GM23338 (cell line): ENCODE results near the gene PRDM2.

ENCODE experiments used
- EZH2 ChIP-seq: fragments of 200-600 bp; sonication (generic); IDR thresholded peaks from one replicate; pipeline ENCODE4 v1.8.0; 2017; ENCODE audit warnings: antibody characterized with exemption, mild to moderate bottlenecking, low read depth; ENCODE audit not compliant: unreplicated experiment
- POLR2AphosphoS5 ChIP-seq: IDR thresholded peaks from 2 replicates; pipeline ENCODE4 v1.6.1; 2016; ENCODE audit warnings: antibody characterized with exemption, low read depth
- STAT1 ChIP-seq: IDR thresholded peaks from one replicate; pipeline ENCODE4 v1.6.1; 2016; ENCODE audit warnings: antibody characterized with exemption; ENCODE audit not compliant: unreplicated experiment
- TF ChIP-seq, protein P1 (sequence below), 2 experiments: fragments of 200-600 bp in 1 of 2; sonication (generic) in 1 of 2; conservative IDR thresholded peaks; 2 replicates each; pipeline versions ENCODE4 v1.5.1 to v1.6.1; 2016 to 2017; ENCODE audit warnings: antibody characterized with exemption in 2 of 2, low read depth in 2 of 2, mild to moderate bottlenecking in 2 of 2, moderate library complexity in 1 of 2
- TF ChIP-seq, protein P2 (sequence below): fragments of 250-450 bp; sonication (Bioruptor Pico); IDR thresholded peaks from 2 replicates; pipeline ENCODE4 v1.5.0; 2020; ENCODE audit warnings: mild to moderate bottlenecking, moderate library complexity
- TF ChIP-seq, protein P3 (sequence below): IDR thresholded peaks from one replicate; pipeline ENCODE4 v1.6.1; 2018; ENCODE audit warnings: antibody characterized with exemption; ENCODE audit not compliant: unreplicated experiment

DNA sequence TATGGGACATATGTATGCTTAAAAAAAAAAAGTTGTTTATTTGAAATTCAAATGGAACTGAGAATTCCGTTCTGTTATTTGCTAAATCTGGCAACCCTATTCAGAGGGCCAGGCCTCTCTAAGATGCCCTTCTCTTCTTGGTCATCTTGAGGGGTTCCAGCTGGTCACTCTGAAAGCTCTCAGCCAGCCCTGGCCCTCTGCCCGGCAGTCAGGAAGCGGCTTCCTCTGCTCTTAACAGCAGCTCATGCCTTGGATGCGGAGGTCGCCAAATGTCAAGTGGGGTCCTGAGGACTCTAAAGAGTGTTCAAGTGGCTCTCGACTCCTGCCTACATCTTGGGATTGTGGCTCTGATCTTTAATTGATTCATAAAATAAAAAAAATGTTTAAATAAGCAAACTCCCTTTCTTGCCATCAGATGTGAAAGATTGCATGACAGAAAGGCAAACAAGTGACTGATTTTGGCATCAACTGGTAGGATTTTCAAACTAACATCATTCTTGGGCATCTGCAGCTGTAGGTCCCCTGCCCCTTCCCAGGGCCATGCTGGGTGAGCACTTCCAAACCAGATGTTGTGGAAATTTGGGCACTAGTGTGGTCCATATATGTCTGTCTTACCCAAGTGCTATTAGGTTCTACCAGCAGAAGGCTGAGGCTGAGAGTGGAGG, 130.8 kb downstream of the PRDM2 start:
- TF ChIP-seq, protein P1, sequence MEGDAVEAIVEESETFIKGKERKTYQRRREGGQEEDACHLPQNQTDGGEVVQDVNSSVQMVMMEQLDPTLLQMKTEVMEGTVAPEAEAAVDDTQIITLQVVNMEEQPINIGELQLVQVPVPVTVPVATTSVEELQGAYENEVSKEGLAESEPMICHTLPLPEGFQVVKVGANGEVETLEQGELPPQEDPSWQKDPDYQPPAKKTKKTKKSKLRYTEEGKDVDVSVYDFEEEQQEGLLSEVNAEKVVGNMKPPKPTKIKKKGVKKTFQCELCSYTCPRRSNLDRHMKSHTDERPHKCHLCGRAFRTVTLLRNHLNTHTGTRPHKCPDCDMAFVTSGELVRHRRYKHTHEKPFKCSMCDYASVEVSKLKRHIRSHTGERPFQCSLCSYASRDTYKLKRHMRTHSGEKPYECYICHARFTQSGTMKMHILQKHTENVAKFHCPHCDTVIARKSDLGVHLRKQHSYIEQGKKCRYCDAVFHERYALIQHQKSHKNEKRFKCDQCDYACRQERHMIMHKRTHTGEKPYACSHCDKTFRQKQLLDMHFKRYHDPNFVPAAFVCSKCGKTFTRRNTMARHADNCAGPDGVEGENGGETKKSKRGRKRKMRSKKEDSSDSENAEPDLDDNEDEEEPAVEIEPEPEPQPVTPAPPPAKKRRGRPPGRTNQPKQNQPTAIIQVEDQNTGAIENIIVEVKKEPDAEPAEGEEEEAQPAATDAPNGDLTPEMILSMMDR (conservative IDR thresholded peaks at IDR 0.05; ENCODE audit: low read depth in 2 of 2) = no peak
- no peak for TF ChIP-seq POLR2AphosphoS5
- TF ChIP-seq STAT1 = no peak
- TF ChIP-seq, protein P2, sequence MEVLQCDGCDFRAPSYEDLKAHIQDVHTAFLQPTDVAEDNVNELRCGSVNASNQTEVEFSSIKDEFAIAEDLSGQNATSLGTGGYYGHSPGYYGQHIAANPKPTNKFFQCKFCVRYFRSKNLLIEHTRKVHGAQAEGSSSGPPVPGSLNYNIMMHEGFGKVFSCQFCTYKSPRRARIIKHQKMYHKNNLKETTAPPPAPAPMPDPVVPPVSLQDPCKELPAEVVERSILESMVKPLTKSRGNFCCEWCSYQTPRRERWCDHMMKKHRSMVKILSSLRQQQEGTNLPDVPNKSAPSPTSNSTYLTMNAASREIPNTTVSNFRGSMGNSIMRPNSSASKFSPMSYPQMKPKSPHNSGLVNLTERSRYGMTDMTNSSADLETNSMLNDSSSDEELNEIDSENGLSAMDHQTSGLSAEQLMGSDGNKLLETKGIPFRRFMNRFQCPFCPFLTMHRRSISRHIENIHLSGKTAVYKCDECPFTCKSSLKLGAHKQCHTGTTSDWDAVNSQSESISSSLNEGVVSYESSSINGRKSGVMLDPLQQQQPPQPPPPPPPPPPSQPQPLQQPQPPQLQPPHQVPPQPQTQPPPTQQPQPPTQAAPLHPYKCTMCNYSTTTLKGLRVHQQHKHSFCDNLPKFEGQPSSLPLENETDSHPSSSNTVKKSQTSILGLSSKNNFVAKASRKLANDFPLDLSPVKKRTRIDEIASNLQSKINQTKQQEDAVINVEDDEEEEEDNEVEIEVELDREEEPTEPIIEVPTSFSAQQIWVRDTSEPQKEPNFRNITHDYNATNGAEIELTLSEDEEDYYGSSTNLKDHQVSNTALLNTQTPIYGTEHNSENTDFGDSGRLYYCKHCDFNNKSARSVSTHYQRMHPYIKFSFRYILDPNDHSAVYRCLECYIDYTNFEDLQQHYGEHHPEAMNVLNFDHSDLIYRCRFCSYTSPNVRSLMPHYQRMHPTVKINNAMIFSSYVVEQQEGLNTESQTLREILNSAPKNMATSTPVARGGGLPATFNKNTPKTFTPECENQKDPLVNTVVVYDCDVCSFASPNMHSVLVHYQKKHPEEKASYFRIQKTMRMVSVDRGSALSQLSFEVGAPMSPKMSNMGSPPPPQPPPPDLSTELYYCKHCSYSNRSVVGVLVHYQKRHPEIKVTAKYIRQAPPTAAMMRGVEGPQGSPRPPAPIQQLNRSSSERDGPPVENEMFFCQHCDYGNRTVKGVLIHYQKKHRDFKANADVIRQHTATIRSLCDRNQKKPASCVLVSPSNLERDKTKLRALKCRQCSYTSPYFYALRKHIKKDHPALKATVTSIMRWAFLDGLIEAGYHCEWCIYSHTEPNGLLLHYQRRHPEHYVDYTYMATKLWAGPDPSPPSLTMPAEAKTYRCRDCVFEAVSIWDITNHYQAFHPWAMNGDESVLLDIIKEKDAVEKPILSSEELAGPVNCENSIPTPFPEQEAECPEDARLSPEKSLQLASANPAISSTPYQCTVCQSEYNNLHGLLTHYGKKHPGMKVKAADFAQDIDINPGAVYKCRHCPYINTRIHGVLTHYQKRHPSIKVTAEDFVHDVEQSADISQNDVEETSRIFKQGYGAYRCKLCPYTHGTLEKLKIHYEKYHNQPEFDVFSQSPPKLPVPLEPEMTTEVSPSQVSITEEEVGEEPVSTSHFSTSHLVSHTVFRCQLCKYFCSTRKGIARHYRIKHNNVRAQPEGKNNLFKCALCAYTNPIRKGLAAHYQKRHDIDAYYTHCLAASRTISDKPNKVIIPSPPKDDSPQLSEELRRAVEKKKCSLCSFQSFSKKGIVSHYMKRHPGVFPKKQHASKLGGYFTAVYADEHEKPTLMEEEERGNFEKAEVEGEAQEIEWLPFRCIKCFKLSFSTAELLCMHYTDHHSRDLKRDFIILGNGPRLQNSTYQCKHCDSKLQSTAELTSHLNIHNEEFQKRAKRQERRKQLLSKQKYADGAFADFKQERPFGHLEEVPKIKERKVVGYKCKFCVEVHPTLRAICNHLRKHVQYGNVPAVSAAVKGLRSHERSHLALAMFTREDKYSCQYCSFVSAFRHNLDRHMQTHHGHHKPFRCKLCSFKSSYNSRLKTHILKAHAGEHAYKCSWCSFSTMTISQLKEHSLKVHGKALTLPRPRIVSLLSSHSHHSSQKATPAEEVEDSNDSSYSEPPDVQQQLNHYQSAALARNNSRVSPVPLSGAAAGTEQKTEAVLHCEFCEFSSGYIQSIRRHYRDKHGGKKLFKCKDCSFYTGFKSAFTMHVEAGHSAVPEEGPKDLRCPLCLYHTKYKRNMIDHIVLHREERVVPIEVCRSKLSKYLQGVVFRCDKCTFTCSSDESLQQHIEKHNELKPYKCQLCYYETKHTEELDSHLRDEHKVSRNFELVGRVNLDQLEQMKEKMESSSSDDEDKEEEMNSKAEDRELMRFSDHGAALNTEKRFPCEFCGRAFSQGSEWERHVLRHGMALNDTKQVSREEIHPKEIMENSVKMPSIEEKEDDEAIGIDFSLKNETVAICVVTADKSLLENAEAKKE (CRISPR knock-in tag) = no peak
- TF ChIP-seq, protein P3, sequence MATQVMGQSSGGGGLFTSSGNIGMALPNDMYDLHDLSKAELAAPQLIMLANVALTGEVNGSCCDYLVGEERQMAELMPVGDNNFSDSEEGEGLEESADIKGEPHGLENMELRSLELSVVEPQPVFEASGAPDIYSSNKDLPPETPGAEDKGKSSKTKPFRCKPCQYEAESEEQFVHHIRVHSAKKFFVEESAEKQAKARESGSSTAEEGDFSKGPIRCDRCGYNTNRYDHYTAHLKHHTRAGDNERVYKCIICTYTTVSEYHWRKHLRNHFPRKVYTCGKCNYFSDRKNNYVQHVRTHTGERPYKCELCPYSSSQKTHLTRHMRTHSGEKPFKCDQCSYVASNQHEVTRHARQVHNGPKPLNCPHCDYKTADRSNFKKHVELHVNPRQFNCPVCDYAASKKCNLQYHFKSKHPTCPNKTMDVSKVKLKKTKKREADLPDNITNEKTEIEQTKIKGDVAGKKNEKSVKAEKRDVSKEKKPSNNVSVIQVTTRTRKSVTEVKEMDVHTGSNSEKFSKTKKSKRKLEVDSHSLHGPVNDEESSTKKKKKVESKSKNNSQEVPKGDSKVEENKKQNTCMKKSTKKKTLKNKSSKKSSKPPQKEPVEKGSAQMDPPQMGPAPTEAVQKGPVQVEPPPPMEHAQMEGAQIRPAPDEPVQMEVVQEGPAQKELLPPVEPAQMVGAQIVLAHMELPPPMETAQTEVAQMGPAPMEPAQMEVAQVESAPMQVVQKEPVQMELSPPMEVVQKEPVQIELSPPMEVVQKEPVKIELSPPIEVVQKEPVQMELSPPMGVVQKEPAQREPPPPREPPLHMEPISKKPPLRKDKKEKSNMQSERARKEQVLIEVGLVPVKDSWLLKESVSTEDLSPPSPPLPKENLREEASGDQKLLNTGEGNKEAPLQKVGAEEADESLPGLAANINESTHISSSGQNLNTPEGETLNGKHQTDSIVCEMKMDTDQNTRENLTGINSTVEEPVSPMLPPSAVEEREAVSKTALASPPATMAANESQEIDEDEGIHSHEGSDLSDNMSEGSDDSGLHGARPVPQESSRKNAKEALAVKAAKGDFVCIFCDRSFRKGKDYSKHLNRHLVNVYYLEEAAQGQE = no peak
- TF ChIP-seq EZH2 = no peak
